Retinal pigment epithelial cell (primary cell): ENCODE results near the gene MED13.
A peak's percentile ranks its signal among the peaks of the same experiment; 100 is the strongest.
"Not testable (repeated sequence)": the region's sequence is repeated elsewhere in the genome, so short reads cannot be mapped to it uniquely, and the experiment has no call there.

ENCODE experiments used
- DNase-seq: peaks from one replicate; pipeline ENCODE4 v3.0.0-alpha.2; 2010; ENCODE audit warnings: low read depth
- H3K4me3 ChIP-seq: 2 replicates; pipeline ENCODE4 v1.5.1; 2011; ENCODE audit warnings: mild to moderate bottlenecking, low read length, control low read depth, moderate library complexity
- TF ChIP-seq, protein P1 (sequence below): conservative IDR thresholded peaks from 2 replicates; pipeline ENCODE4 v1.5.1; 2011; ENCODE audit warnings: low read depth, low read length, control low read depth, inconsistent platforms

Gene MED13

DNA sequence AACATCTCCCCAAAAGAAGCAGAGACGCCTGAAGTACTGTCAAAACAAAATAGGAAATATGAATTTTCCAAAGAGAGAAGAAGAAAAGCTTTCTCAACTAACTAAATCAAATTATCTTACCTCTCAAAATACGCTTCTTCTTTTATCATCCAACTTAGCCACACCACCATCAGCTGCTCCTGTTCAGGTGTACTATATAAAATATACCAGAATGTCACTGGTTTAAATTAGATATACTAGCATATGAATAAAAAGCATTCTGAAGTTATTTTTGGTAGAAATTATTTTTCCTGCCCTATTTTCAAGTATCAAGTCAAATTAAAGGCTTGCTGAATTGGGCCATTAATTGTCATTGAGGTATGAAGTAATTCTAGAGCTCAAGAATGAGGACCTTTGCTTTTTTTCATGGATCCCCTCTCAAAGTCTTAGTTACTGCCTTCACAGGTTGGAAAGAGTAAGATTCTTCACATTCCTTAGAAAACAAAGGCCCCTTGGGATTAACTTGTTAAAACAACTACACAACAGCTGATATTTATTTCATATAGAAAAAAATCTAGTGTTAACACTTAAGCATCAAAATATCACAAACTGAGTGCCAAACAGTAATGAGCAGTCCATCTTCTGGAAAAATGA lies 167.4 kb downstream of the MED13 start:
- TF ChIP-seq, protein P1, sequence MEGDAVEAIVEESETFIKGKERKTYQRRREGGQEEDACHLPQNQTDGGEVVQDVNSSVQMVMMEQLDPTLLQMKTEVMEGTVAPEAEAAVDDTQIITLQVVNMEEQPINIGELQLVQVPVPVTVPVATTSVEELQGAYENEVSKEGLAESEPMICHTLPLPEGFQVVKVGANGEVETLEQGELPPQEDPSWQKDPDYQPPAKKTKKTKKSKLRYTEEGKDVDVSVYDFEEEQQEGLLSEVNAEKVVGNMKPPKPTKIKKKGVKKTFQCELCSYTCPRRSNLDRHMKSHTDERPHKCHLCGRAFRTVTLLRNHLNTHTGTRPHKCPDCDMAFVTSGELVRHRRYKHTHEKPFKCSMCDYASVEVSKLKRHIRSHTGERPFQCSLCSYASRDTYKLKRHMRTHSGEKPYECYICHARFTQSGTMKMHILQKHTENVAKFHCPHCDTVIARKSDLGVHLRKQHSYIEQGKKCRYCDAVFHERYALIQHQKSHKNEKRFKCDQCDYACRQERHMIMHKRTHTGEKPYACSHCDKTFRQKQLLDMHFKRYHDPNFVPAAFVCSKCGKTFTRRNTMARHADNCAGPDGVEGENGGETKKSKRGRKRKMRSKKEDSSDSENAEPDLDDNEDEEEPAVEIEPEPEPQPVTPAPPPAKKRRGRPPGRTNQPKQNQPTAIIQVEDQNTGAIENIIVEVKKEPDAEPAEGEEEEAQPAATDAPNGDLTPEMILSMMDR, result no peak
- no peak overlapping the region for H3K4me3 ChIP-seq
- peak; percentile 10 for DNase-seq

DNA sequence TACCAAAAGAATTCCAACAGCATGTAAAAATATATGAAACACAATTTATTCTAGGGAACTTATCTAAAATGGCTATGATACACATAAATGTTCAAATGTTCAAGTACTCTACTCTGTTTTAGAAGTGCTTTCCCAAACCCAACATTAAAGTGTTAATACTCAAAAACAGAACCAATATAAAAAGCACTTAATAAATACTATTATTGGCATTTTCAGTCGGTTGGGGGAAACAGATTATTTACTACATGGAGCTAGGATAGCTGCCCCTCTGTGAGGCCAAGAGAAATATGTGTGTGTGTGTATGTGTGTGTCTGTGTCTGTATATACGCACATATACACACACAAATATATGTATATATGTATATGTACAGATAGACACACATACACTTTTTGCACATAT lies 169.7 kb downstream of the MED13 start:
- DNase-seq, result no peak
- TF ChIP-seq, protein P1, result no peak
- H3K4me3 ChIP-seq, result no peak overlapping the region

DNA sequence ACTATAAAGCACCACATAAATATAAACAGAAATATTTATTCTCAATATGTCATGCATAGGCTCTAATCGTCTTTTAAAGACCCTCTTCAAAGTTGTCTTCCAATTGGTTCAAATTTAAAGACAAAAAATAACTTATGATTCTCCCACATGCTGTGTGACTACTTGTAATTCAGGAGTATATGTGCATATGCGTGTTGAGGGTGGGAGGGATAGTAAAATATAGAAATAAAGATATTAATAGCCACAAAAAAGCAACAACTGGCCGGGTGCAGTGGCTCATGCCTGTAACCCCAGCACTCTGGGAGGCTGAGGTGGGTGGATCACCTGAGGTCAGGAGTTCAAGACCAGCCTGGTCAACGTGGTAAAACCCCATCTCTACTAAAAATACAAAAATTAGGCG lies 170.8 kb downstream of the MED13 start:
- DNase-seq, H3K4me3 ChIP-seq: not testable (repeated sequence)
